OCI-LY3 (cell line): ENCODE data around the gene GSE1.

Experiments
- H2AFZ ChIP-seq: fragments of 200-600, 300-600 bp; shearing (Covaris generic); 2 replicates; pipeline ENCODE4 v1.6.0; 2014; ENCODE audit warnings: antibody characterized with exemption, low read depth, low read length
- H3K27ac ChIP-seq: fragments of 200-600, 300-600 bp; sonication (generic); 2 replicates; pipeline ENCODE4 v1.5.1; 2014; ENCODE audit warnings: mild to moderate bottlenecking, low read length, moderate library complexity, mixed read lengths
- H3K27me3 ChIP-seq: fragments of 200-600, 300-600 bp; sonication (generic); 2 replicates; pipeline ENCODE4 v1.6.1; 2014; ENCODE audit warnings: low read depth, low read length, mixed read lengths
- H3K36me3 ChIP-seq: fragments of 200-600, 300-600 bp; sonication (generic); replicated peaks from 2 replicates; pipeline ENCODE3; 2014; ENCODE audit warnings: low read depth, low read length, mixed read lengths
- H3K4me1 ChIP-seq: fragments of 300-600, 200-600 bp; sonication (generic); 2 replicates; pipeline ENCODE4 v1.6.1; 2014; ENCODE audit warnings: low read length, mixed read lengths
- H3K4me2 ChIP-seq: fragments of 200-600, 300-600 bp; sonication (generic); 2 replicates; pipeline ENCODE4 v1.6.1; 2014; ENCODE audit warnings: low read length, mixed read lengths
- H3K4me3 ChIP-seq: fragments of 300-600, 200-600 bp; sonication (generic); 2 replicates; pipeline ENCODE4 v1.5.1; 2014; ENCODE audit warnings: antibody characterized with exemption, mild to moderate bottlenecking, low read length, moderate library complexity
- H3K79me2 ChIP-seq: fragments of 300-600, 200-600 bp; shearing (Covaris generic); 2 replicates; pipeline ENCODE4 v1.6.1; 2014; ENCODE audit warnings: mild to moderate bottlenecking, low read length, mixed read lengths
- H3K9ac ChIP-seq: fragments of 300-600, 200-600 bp; shearing (Covaris generic); 2 replicates; pipeline ENCODE4 v1.6.0; 2014; ENCODE audit warnings: mild to moderate bottlenecking, low read length, moderate library complexity
- H3K9me3 ChIP-seq: fragments of 200-600, 300-600 bp; shearing (Covaris generic); 2 replicates; pipeline ENCODE4 v1.6.1; 2014; ENCODE audit warnings: low read length, mixed read lengths; ENCODE audit not compliant: insufficient read depth
- H4K20me1 ChIP-seq: fragments of 200-600, 300-600 bp; sonication (generic); 2 replicates; pipeline ENCODE4 v1.6.1; 2016; ENCODE audit warnings: low read length, mixed read lengths; ENCODE audit not compliant: insufficient read depth
- EZH2phosphoT487 ChIP-seq: fragments of 200-600 bp; shearing (Covaris generic); IDR thresholded peaks from 2 replicates; pipeline ENCODE4 v1.6.1; 2018; ENCODE audit warnings: antibody characterized with exemption, mixed run types, low read depth
- TF ChIP-seq, protein P1 (sequence below): fragments of 200-600, 300-600 bp; sonication (generic); IDR thresholded peaks from 2 replicates; pipeline ENCODE4 v1.5.1; 2014; ENCODE audit warnings: antibody characterized with exemption, low read length, low read depth

GSE1 gene

DNA sequence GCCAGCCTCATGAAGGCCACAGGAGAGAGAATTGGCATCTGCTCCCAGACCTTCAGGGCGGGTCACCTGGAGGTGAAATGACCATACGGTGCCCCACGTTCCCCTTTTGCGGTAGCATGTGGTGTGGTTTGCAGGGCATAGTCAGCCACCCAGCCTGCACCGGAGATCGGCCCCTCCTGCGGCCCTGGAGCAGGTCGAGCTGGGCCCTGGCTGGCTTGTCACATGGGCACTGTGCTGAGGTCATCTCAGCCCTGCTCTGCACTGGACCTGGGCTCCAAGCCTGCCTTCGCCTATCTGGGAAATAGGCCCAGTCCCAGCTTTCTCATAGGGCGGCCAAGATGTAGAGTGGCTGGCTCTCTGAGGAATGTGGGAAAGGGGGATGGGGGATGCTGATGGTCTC, 16.2 kb downstream of the GSE1 start:
- Histone ChIP-seq H3K79me2 (peaks cover 52% of the 10 kb centered on the region), H3K27ac (no peak overlapping the region), H4K20me1 (peaks cover 94% of the 10 kb centered on the region), H3K4me2 (no peak overlapping the region), H3K4me3 (no peak overlapping the region), H2AFZ (no peak overlapping the region), H3K4me1 (no peaks in the 10 kb centered on the region), H3K9me3 (peaks cover 8% of the 10 kb centered on the region; the same call in 1 of the 2 replicates), H3K9ac (no peak overlapping the region), H3K27me3 (no peaks in the 10 kb centered on the region), H3K36me3 (peaks cover 14% of the 10 kb centered on the region)
- TF ChIP-seq, protein P1, sequence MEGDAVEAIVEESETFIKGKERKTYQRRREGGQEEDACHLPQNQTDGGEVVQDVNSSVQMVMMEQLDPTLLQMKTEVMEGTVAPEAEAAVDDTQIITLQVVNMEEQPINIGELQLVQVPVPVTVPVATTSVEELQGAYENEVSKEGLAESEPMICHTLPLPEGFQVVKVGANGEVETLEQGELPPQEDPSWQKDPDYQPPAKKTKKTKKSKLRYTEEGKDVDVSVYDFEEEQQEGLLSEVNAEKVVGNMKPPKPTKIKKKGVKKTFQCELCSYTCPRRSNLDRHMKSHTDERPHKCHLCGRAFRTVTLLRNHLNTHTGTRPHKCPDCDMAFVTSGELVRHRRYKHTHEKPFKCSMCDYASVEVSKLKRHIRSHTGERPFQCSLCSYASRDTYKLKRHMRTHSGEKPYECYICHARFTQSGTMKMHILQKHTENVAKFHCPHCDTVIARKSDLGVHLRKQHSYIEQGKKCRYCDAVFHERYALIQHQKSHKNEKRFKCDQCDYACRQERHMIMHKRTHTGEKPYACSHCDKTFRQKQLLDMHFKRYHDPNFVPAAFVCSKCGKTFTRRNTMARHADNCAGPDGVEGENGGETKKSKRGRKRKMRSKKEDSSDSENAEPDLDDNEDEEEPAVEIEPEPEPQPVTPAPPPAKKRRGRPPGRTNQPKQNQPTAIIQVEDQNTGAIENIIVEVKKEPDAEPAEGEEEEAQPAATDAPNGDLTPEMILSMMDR: no peak
- no peak for TF ChIP-seq EZH2phosphoT487

DNA sequence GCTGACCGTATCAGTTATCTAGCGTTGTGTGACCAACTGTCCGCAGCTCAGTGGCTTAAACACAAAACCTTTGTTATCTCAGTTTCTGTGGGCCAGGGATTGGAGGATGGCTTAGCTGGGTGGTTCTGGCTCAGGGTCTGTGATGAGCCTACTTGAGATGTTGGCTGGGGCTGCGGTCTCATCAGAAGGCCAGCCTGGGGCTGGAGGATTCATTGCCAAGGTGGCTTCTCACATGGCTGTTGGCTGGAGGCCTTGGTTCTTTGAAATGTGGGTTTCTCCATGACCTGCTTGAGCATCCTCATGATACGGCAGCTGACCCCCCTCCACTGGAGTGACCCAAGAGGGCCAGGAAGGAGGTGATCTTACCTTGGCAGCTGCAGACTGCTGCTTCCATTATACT, 16.7 kb downstream of the GSE1 start:
- peaks cover 14% of the 10 kb centered on the region for H3K36me3 ChIP-seq
- no peak overlapping the region for H2AFZ ChIP-seq
- TF ChIP-seq EZH2phosphoT487: no peak
- TF ChIP-seq, protein P1: no peak
- peaks cover 8% of the 10 kb centered on the region; the same call in 1 of the 2 replicates for H3K9me3 ChIP-seq
- no peak overlapping the region for H3K4me3 ChIP-seq
- H3K27me3 ChIP-seq: no peaks in the 10 kb centered on the region
- H3K9ac ChIP-seq: no peak overlapping the region
- H3K27ac ChIP-seq: no peak overlapping the region
- H3K4me2 ChIP-seq: no peak overlapping the region
- H3K4me1 ChIP-seq: no peaks in the 10 kb centered on the region
- H3K79me2 ChIP-seq: peaks cover 47% of the 10 kb centered on the region
- H4K20me1 ChIP-seq: peaks cover 94% of the 10 kb centered on the region

DNA sequence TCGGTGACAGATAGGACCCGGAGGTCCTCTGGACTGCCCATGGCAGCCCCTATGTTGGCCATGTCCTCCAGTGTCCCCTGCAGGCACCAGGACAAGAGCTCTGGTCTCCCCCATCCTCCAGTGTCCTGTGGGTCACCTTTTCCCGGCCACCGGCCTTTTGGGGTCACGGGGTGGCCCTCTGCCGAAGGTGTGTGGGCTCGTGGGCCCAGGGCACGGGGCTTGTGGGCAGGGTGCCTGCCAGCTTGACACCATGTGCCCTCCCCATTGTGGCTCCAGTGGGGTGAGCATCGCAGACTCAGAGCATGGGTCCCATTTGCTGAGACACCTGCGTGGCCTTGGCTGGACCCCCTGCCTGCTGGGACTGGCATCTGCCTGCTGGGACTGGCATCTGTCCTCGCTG, 18.1 kb downstream of the GSE1 start:
- Histone ChIP-seq H3K4me3 (no peak overlapping the region), H3K9me3 (peaks cover 8% of the 10 kb centered on the region; the same call in 1 of the 2 replicates), H3K4me1 (no peaks in the 10 kb centered on the region), H3K36me3 (peaks cover 14% of the 10 kb centered on the region), H2AFZ (no peak overlapping the region), H3K27me3 (no peaks in the 10 kb centered on the region), H3K9ac (no peak overlapping the region), H3K79me2 (peaks cover 39% of the 10 kb centered on the region), H4K20me1 (peaks cover 94% of the 10 kb centered on the region), H3K27ac (no peak overlapping the region), H3K4me2 (no peak overlapping the region)
- TF ChIP-seq, protein P1: no peak
- no peak for TF ChIP-seq EZH2phosphoT487

DNA sequence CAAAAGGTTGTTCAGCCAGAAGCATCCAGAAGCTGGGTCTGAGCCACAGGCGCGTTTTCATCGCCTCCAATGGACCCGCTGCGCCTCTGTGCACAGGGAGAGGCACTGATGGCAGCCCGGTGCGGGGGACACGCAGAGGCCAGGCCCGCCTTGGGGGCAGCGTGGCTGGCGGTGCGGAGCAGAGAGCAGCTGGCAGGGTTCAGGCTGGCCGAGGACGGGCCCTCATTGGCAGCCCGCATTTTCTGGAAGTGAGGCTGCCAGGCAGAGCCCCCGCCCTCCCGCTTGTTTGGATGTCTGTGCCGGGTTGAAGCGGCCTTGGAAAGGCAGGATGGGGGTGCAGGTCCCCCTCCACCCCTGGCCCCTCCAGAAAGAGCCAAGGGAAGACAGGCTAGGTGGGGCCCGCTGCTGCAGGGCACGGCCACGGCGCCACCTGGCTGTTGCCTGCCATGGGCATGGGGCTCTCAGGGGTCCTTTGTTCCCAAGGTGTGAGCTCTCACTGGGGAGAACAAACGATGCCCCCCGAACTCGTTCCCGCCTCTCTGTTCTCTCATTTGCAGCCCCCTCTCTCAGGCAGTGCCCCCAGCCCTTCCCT, 18.8 kb downstream of the GSE1 start:
- Histone ChIP-seq H3K4me1 (no peaks in the 10 kb centered on the region), H3K79me2 (peaks cover 39% of the 10 kb centered on the region), H4K20me1 (peaks cover 95% of the 10 kb centered on the region)

More for the DNA sequence above, 18.8 kb downstream of the GSE1 start:
- TF ChIP-seq EZH2phosphoT487: no peak
- TF ChIP-seq, protein P1: peak; percentile 27
- Histone ChIP-seq H3K36me3 (peaks cover 14% of the 10 kb centered on the region), H3K9me3 (peaks cover 8% of the 10 kb centered on the region; the same call in 1 of the 2 replicates), H3K4me3 (no peak overlapping the region), H3K4me2 (no peak overlapping the region), H2AFZ (no peak overlapping the region), H3K9ac (no peak overlapping the region), H3K27ac (no peak overlapping the region), H3K27me3 (no peaks in the 10 kb centered on the region)
